Measurements from ENCODE around the gene FBN1.

Gene FBN1

GRCh38 chr15:48510976-48511375 lies 134.5 kb downstream of the FBN1 start:
- no peak overlapping the region for H2AFZ ChIP-seq (ENCODE audit: low read depth, low read length)
- DNase-seq, result no peak
- no peak overlapping the region for H3K14ac ChIP-seq (ENCODE audit: low read length in 2 of 2)
- H3K18ac ChIP-seq (ENCODE audit: low read depth in 1 of 2, low read length in 2 of 2), result peak overlapping the region in 1 of 2 experiments; percentile 62
- H3K79me1 ChIP-seq (replicated peaks; ENCODE audit: low read length, poor library complexity, severe bottlenecking), result peaks cover 8% of the 10 kb centered on the region
- no peak overlapping the region for H4K8ac ChIP-seq (ENCODE audit: low read length)
- H3K9me3 ChIP-seq (ENCODE audit: control insufficient read depth, low read length), result no peaks in the 10 kb centered on the region
- H3K27me3 ChIP-seq (ENCODE audit: control insufficient read depth in 1 of 2, insufficient read depth in 1 of 2, low read length in 2 of 2), result no peaks in the 10 kb centered on the region
- H3K23ac ChIP-seq (ENCODE audit: low read length in 2 of 2), result no peak overlapping the region
- H3K27ac ChIP-seq (ENCODE audit: low read length, poor library complexity, severe bottlenecking), result peak overlapping the region; percentile 32
- H3K4me2 ChIP-seq (ENCODE audit: low read length, poor library complexity, severe bottlenecking), result no peak overlapping the region
- no peak overlapping the region for H2BK12ac ChIP-seq (ENCODE audit: low read length in 2 of 2)
- H2AK5ac ChIP-seq (ENCODE audit: low read length, severe bottlenecking), result no peak overlapping the region
- H2BK5ac ChIP-seq (ENCODE audit: low read depth, low read length, poor library complexity, severe bottlenecking), result no peak overlapping the region
- H3K4me3 ChIP-seq (ENCODE audit: insufficient read depth in 1 of 2, low read depth in 1 of 2, low read length in 2 of 2), result no peak overlapping the region
- H3K4me1 ChIP-seq (ENCODE audit: control insufficient read depth, insufficient read depth, low read depth, low read length), result peaks cover 4% of the 10 kb centered on the region
- H3K4ac ChIP-seq (ENCODE audit: low read depth in 1 of 2, low read length in 2 of 2), result no peak overlapping the region
- peak overlapping the region; percentile 27 for H3K9ac ChIP-seq (ENCODE audit: low read length)
- peak overlapping the region; percentile 27 for H4K91ac ChIP-seq (ENCODE audit: low read length)
- 91% methylated on average over 6 of the region's 6 CpGs for WGBS
- H2BK15ac ChIP-seq (ENCODE audit: low read depth, poor library complexity, severe bottlenecking), result no peak overlapping the region
- H3K36me3 ChIP-seq (ENCODE audit: control insufficient read depth in 1 of 2, insufficient read depth in 2 of 2, low read depth in 1 of 2, low read length in 2 of 2), result peaks cover 16 to 98% of the 10 kb centered on the region in 2 experiments
- H2BK120ac ChIP-seq (ENCODE audit: low read depth, low read length), result no peak overlapping the region

DNA sequence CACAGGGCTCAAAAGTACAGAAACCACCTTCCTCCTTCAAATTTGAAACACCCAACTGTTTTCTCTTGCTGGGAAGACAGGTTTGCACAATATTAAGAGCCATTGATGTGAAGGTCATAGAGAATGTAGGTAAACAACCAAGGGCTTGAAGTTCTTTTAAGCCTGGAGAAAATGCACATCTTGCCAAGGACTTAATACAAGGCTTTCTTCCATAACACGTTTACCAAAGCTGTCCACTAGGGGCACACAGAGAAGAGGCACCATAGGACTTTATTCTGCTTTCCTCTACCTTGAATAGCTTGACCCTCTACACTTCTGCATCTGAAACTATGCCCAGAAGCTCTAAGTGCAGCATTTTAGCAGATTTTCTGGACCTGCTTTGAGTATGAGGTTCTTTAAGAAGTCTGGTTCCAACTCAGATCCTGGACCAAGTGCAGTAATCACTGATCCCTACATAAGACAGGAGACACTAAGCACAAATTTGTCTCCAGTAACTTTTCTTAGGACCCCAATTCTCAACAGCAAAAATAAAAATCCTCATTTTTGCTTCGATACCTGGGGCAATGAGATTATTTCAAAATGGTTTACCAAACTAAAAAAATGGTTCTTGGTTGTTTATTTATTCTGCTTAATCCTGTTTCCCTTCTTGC lies 138.0 kb downstream of the FBN1 start:
- Histone ChIP-seq H2AFZ (ENCODE audit: low read depth, low read length) (no peak overlapping the region), H3K79me1 (replicated peaks; ENCODE audit: low read length, poor library complexity, severe bottlenecking) (peaks cover 3% of the 10 kb centered on the region), H2BK5ac (ENCODE audit: low read depth, low read length, poor library complexity, severe bottlenecking) (no peak overlapping the region), H3K9me3 (ENCODE audit: control insufficient read depth, low read length) (no peaks in the 10 kb centered on the region), H4K91ac (ENCODE audit: low read length) (no peak overlapping the region), H2BK15ac (ENCODE audit: low read depth, poor library complexity, severe bottlenecking) (no peak overlapping the region), H3K9ac (ENCODE audit: low read length) (no peak overlapping the region), H3K18ac (ENCODE audit: low read depth in 1 of 2, low read length in 2 of 2) (no peak overlapping the region), H2BK12ac (ENCODE audit: low read length in 2 of 2) (no peak overlapping the region), H4K8ac (ENCODE audit: low read length) (no peak overlapping the region), H3K4me1 (ENCODE audit: control insufficient read depth, insufficient read depth, low read depth, low read length) (peaks cover 4% of the 10 kb centered on the region), H3K4me2 (ENCODE audit: low read length, poor library complexity, severe bottlenecking) (no peak overlapping the region), H2AK5ac (ENCODE audit: low read length, severe bottlenecking) (no peak overlapping the region), H3K14ac (ENCODE audit: low read length in 2 of 2) (no peak overlapping the region), H3K27ac (ENCODE audit: low read length, poor library complexity, severe bottlenecking) (no peak overlapping the region), H3K36me3 (ENCODE audit: control insufficient read depth in 1 of 2, insufficient read depth in 2 of 2, low read depth in 1 of 2, low read length in 2 of 2) (peaks cover 15 to 98% of the 10 kb centered on the region in 2 experiments), H3K23ac (ENCODE audit: low read length in 2 of 2) (no peak overlapping the region), H2BK120ac (ENCODE audit: low read depth, low read length) (no peak overlapping the region), H3K4me3 (ENCODE audit: insufficient read depth in 1 of 2, low read depth in 1 of 2, low read length in 2 of 2) (no peak overlapping the region), H3K4ac (ENCODE audit: low read depth in 1 of 2, low read length in 2 of 2) (no peak overlapping the region), H3K27me3 (ENCODE audit: control insufficient read depth in 1 of 2, insufficient read depth in 1 of 2, low read length in 2 of 2) (no peaks in the 10 kb centered on the region)
- 0% methylated on average over 1 of the region's 2 CpGs for WGBS
- peak; percentile 74 for DNase-seq

DNA sequence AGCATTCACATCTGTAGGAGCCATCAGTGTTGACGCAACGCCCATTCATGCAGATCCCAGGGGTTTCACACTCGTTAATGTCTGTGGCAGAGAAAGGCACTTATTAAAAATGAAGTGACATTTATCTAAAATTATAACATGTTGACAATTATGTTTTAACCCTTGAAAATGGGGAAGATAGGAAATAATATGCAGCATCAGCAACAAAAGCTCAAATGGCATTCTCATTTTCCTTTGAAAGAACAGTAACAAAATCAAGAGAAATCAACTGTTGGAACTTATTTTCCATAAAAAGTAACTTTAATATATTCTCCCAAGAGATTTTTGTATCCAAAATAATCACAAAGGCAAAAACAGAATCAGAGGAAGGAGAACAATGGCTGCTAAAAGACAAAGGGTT lies 140.4 kb downstream of the FBN1 start:
- Histone ChIP-seq H2AK5ac (ENCODE audit: low read length, severe bottlenecking) (no peak overlapping the region), H3K79me1 (replicated peaks; ENCODE audit: low read length, poor library complexity, severe bottlenecking) (no peaks in the 10 kb centered on the region), H3K9me3 (ENCODE audit: control insufficient read depth, low read length) (no peaks in the 10 kb centered on the region), H3K36me3 (ENCODE audit: control insufficient read depth in 1 of 2, insufficient read depth in 2 of 2, low read depth in 1 of 2, low read length in 2 of 2) (peaks cover 16 to 98% of the 10 kb centered on the region in 2 experiments), H3K4me3 (ENCODE audit: insufficient read depth in 1 of 2, low read depth in 1 of 2, low read length in 2 of 2) (no peak overlapping the region), H3K4me1 (ENCODE audit: control insufficient read depth, insufficient read depth, low read depth, low read length) (no peaks in the 10 kb centered on the region), H3K27ac (ENCODE audit: low read length, poor library complexity, severe bottlenecking) (no peak overlapping the region), H3K4ac (ENCODE audit: low read depth in 1 of 2, low read length in 2 of 2) (no peak overlapping the region), H4K91ac (ENCODE audit: low read length) (no peak overlapping the region), H2BK5ac (ENCODE audit: low read depth, low read length, poor library complexity, severe bottlenecking) (no peak overlapping the region), H2BK15ac (ENCODE audit: low read depth, poor library complexity, severe bottlenecking) (no peak overlapping the region), H2AFZ (ENCODE audit: low read depth, low read length) (no peak overlapping the region), H3K18ac (ENCODE audit: low read depth in 1 of 2, low read length in 2 of 2) (no peak overlapping the region), H4K8ac (ENCODE audit: low read length) (no peak overlapping the region), H2BK120ac (ENCODE audit: low read depth, low read length) (no peak overlapping the region), H3K27me3 (ENCODE audit: control insufficient read depth in 1 of 2, insufficient read depth in 1 of 2, low read length in 2 of 2) (no peaks in the 10 kb centered on the region), H3K23ac (ENCODE audit: low read length in 2 of 2) (no peak overlapping the region), H2BK12ac (ENCODE audit: low read length in 2 of 2) (no peak overlapping the region), H3K9ac (ENCODE audit: low read length) (no peak overlapping the region), H3K4me2 (ENCODE audit: low read length, poor library complexity, severe bottlenecking) (no peak overlapping the region), H3K14ac (ENCODE audit: low read length in 2 of 2) (no peak overlapping the region)
- WGBS, result no CpG with 5 or more reads among the region's 3 CpGs
- DNase-seq, result no peak

- Histone ChIP-seq H2AK5ac (ENCODE audit: low read length, severe bottlenecking) (no peak overlapping the region), H3K36me3 (ENCODE audit: control insufficient read depth in 1 of 2, insufficient read depth in 2 of 2, low read depth in 1 of 2, low read length in 2 of 2) (peaks cover 21 to 99% of the 10 kb centered on the region in 2 experiments), H3K18ac (ENCODE audit: low read depth in 1 of 2, low read length in 2 of 2) (no peak overlapping the region), H3K23ac (ENCODE audit: low read length in 2 of 2) (no peak overlapping the region), H3K9me3 (ENCODE audit: control insufficient read depth, low read length) (no peaks in the 10 kb centered on the region), H3K79me1 (replicated peaks; ENCODE audit: low read length, poor library complexity, severe bottlenecking) (peaks cover 4% of the 10 kb centered on the region), H2BK15ac (ENCODE audit: low read depth, poor library complexity, severe bottlenecking) (no peak overlapping the region), H3K4me1 (ENCODE audit: control insufficient read depth, insufficient read depth, low read depth, low read length) (no peaks in the 10 kb centered on the region), H3K4me3 (ENCODE audit: insufficient read depth in 1 of 2, low read depth in 1 of 2, low read length in 2 of 2) (no peak overlapping the region), H3K4me2 (ENCODE audit: low read length, poor library complexity, severe bottlenecking) (no peak overlapping the region), H3K14ac (ENCODE audit: low read length in 2 of 2) (no peak overlapping the region), H2AFZ (ENCODE audit: low read depth, low read length) (no peak overlapping the region), H2BK5ac (ENCODE audit: low read depth, low read length, poor library complexity, severe bottlenecking) (no peak overlapping the region), H4K8ac (ENCODE audit: low read length) (no peak overlapping the region), H3K27ac (ENCODE audit: low read length, poor library complexity, severe bottlenecking) (no peak overlapping the region), H4K91ac (ENCODE audit: low read length) (no peak overlapping the region), H2BK120ac (ENCODE audit: low read depth, low read length) (no peak overlapping the region), H3K4ac (ENCODE audit: low read depth in 1 of 2, low read length in 2 of 2) (no peak overlapping the region), H3K27me3 (ENCODE audit: control insufficient read depth in 1 of 2, insufficient read depth in 1 of 2, low read length in 2 of 2) (no peaks in the 10 kb centered on the region), H3K9ac (ENCODE audit: low read length) (peak overlapping the region; percentile 6), H2BK12ac (ENCODE audit: low read length in 2 of 2) (no peak overlapping the region)
- WGBS, result no CpG with 5 or more reads among the region's 1 CpG
- no peak for DNase-seq
Observed at GRCh38 chr15:48501208-48501607, 144.3 kb downstream of the FBN1 start.

Data from mesenchymal stem cell (in vitro differentiated cells and primary cell).